ENCODE results near the gene VIPAS39. TPM values are rescaled to one million over a fixed set of nuclear protein-coding genes. Genes with fewer than 3 reads are reported as not detected.
A peak's percentile ranks its signal among the peaks of the same experiment; 100 is the strongest.

Gene VIPAS39
- total and polyA plus RNA-seq, 2 donors from 2014 or later = 14.1 to 16.6 TPM

- no peak for TF ChIP-seq CTCF (IDR thresholded peaks at IDR 0.05; ENCODE audit: borderline replicate concordance, extremely low read depth, insufficient read depth)
- Histone ChIP-seq H3K27ac (ENCODE audit: low read depth in 2 of 2, low read length in 2 of 2) (no peak overlapping the region), H3K27me3 (ENCODE audit: control insufficient read depth, insufficient read depth, low read length) (no peaks in the 10 kb centered on the region), H3K4me1 (ENCODE audit: control insufficient read depth in 2 of 3, insufficient read depth in 2 of 3, low read depth in 1 of 3, low read length in 3 of 3) (peaks cover 0 to 2% (median 0%) of the 10 kb centered on the region in 3 donors), H3K36me3 (ENCODE audit: control insufficient read depth in 2 of 3, insufficient read depth in 3 of 3, low read length in 3 of 3) (peaks cover 7 to 41% (median 30%) of the 10 kb centered on the region in 3 donors), H3K9ac (ENCODE audit: low read length in 3 of 3) (no peak overlapping the region), H3K4me3 (ENCODE audit: low read length in 3 of 3) (no peak overlapping the region), H3K9me3 (ENCODE audit: control insufficient read depth in 2 of 3, insufficient read depth in 1 of 3, low read length in 3 of 3) (no peaks in the 10 kb centered on the region)
- intact Hi-C loops (cut with DNase I) = no loop called here
- no peak for DNase-seq
- FAIRE-seq = no peak
Observed at GRCh38 chr14:77467801-77468200, 10.4 kb upstream of the VIPAS39 start.

GRCh38 chr14:77459072-77459723 is 1.8 kb upstream of the VIPAS39 start:
- Histone ChIP-seq H3K4me1 (ENCODE audit: control insufficient read depth in 2 of 3, insufficient read depth in 2 of 3, low read depth in 1 of 3, low read length in 3 of 3) (peaks cover 0 to 12% (median 11%) of the 10 kb centered on the region in 3 donors), H3K9ac (ENCODE audit: low read length in 3 of 3) (peak overlapping the region; percentile 87 to 100 (median 87)), H3K27me3 (ENCODE audit: control insufficient read depth, insufficient read depth, low read length) (no peaks in the 10 kb centered on the region), H3K27ac (ENCODE audit: low read depth in 2 of 2, low read length in 2 of 2) (no peak overlapping the region), H3K4me3 (ENCODE audit: low read length in 3 of 3) (peak overlapping the region; percentile 87 to 98 (median 91)), H3K36me3 (ENCODE audit: control insufficient read depth in 2 of 3, insufficient read depth in 3 of 3, low read length in 3 of 3) (peaks cover 12 to 35% (median 28%) of the 10 kb centered on the region in 3 donors), H3K9me3 (ENCODE audit: control insufficient read depth in 2 of 3, insufficient read depth in 1 of 3, low read length in 3 of 3) (no peaks in the 10 kb centered on the region)
- peak in 3 of 5 donors; percentile 69 to 92 (median 84) for DNase-seq
- intact Hi-C loops (cut with DNase I) = no loop called here
- no peak for FAIRE-seq
- peak; percentile 52 for TF ChIP-seq CTCF (IDR thresholded peaks at IDR 0.05; ENCODE audit: borderline replicate concordance, extremely low read depth, insufficient read depth)

- peaks cover 0 to 12% (median 11%) of the 10 kb centered on the region in 3 donors for H3K4me1 ChIP-seq (ENCODE audit: control insufficient read depth in 2 of 3, insufficient read depth in 2 of 3, low read depth in 1 of 3, low read length in 3 of 3)
- no peaks in the 10 kb centered on the region for H3K9me3 ChIP-seq (ENCODE audit: control insufficient read depth in 2 of 3, insufficient read depth in 1 of 3, low read length in 3 of 3)
- peak overlapping the region; percentile 87 to 100 (median 87) for H3K9ac ChIP-seq (ENCODE audit: low read length in 3 of 3)
- FAIRE-seq (no peak), DNase-seq (peak in 3 of 5 donors; percentile 32 to 43 (median 35))
- H3K4me3 ChIP-seq (ENCODE audit: low read length in 3 of 3) = peak overlapping the region; percentile 87 to 98 (median 91)
- H3K27me3 ChIP-seq (ENCODE audit: control insufficient read depth, insufficient read depth, low read length) = no peaks in the 10 kb centered on the region
- H3K36me3 ChIP-seq (ENCODE audit: control insufficient read depth in 2 of 3, insufficient read depth in 3 of 3, low read length in 3 of 3) = peaks cover 8 to 29% (median 23%) of the 10 kb centered on the region in 3 donors
- TF ChIP-seq CTCF (IDR thresholded peaks at IDR 0.05; ENCODE audit: borderline replicate concordance, extremely low read depth, insufficient read depth) = no peak
- intact Hi-C loops (cut with DNase I) = no loop called here
- peak overlapping the region; percentile 97 to 100 for H3K27ac ChIP-seq (ENCODE audit: low read depth in 2 of 2, low read length in 2 of 2)
Observed at GRCh38 chr14:77458249-77458950, 999 bp upstream of the VIPAS39 start.
